Bronchial epithelial cell (primary cell): ENCODE data around the gene RSRC1. TPM values are rescaled to one million over a fixed set of nuclear protein-coding genes. Genes with fewer than 3 reads are reported as not detected.
"Not testable (repeated sequence)": the region's sequence is repeated elsewhere in the genome, so short reads cannot be mapped to it uniquely, and the experiment has no call there.

Experiments used
- DNase-seq: peaks from one replicate; pipeline ENCODE4 v3.0.0-alpha.2; 2010; ENCODE audit warnings: low read depth
- FAIRE-seq: peaks from 2 replicates; lab custom pipeline; 2011; peaks lifted over from hg19 to GRCh38; lab: Jason Lieb, UNC
- H3K27me3 ChIP-seq: 2 replicates; pipeline ENCODE4 v1.5.1; 2011; ENCODE audit warnings: low read length; ENCODE audit not compliant: control insufficient read depth, insufficient read depth
- H3K36me3 ChIP-seq: 2 replicates; pipeline ENCODE4 v1.5.1; 2011; ENCODE audit warnings: low read length; ENCODE audit not compliant: control insufficient read depth, insufficient read depth
- H3K4me3 ChIP-seq: 2 replicates; pipeline ENCODE4 v1.5.1; 2011; ENCODE audit warnings: mild to moderate bottlenecking, low read depth, low read length, control low read depth
- CTCF ChIP-seq: IDR thresholded peaks from 2 replicates; pipeline ENCODE4 v1.5.1; 2011; ENCODE audit warnings: mild to moderate bottlenecking, moderate library complexity, low read length, control low read depth, inconsistent platforms; ENCODE audit not compliant: insufficient read depth, severe bottlenecking
- total RNA-seq: library from RNA; depleted of rRNA; stranded (reverse); fragments of >200 nt; gene quantifications from 2 replicates; pipeline ENCODE4 v1.2.1, GENCODE V29; 2014

Gene RSRC1
- 20.8 and 39.2 TPM in 2 replicates for total RNA-seq

- Histone ChIP-seq H3K36me3 (no peaks in the 10 kb centered on the region), H3K4me3 (peak within 1 kb of the TSS; percentile 63), H3K27me3 (peaks cover 23% of the 10 kb centered on the region)
- no peak for FAIRE-seq
- peak; percentile 79 for DNase-seq
- TF ChIP-seq CTCF, result no peak
Measured at GRCh38 chr3:158109804-158110657, at the start of gene RSRC1. RSRC1 (plus strand) TSS chr3:158110089; CDS start chr3:158122105, 12,016 bp downstream.

- H3K4me3 ChIP-seq, H3K27me3 ChIP-seq, DNase-seq, H3K36me3 ChIP-seq, FAIRE-seq: not testable (repeated sequence)
Measured at GRCh38 chr3:158065574-158065973, 44.3 kb upstream of the RSRC1 start.

GRCh38 chr3:158072790-158073189 lies 37.1 kb upstream of the RSRC1 start:
- TF ChIP-seq CTCF, result no peak
- DNase-seq (no peak), FAIRE-seq (no peak)
- Histone ChIP-seq H3K36me3 (no peaks in the 10 kb centered on the region), H3K27me3 (no peaks in the 10 kb centered on the region), H3K4me3 (no peak overlapping the region)

GRCh38 chr3:158074591-158074990 lies 35.3 kb upstream of the RSRC1 start:
- DNase-seq (no peak), FAIRE-seq (no peak)
- Histone ChIP-seq H3K36me3 (no peaks in the 10 kb centered on the region), H3K4me3 (no peak overlapping the region), H3K27me3 (no peaks in the 10 kb centered on the region)
- no peak for TF ChIP-seq CTCF

GRCh38 chr3:158079599-158079998 lies 30.3 kb upstream of the RSRC1 start:
- no peaks in the 10 kb centered on the region for H3K27me3 ChIP-seq
- DNase-seq (no peak), FAIRE-seq (no peak)
- no peak for TF ChIP-seq CTCF
- H3K36me3 ChIP-seq, result no peaks in the 10 kb centered on the region
- no peak overlapping the region for H3K4me3 ChIP-seq

GRCh38 chr3:158084651-158085050 lies 25.2 kb upstream of the RSRC1 start:
- no peak for TF ChIP-seq CTCF
- H3K27me3 ChIP-seq, result peaks cover 5% of the 10 kb centered on the region
- no peak for FAIRE-seq
- no peak for DNase-seq
- no peak overlapping the region for H3K4me3 ChIP-seq
- H3K36me3 ChIP-seq, result no peaks in the 10 kb centered on the region
